ENCODE data around the gene EHMT2. TPM values are rescaled to one million over a fixed set of nuclear protein-coding genes. Genes with fewer than 3 reads are reported as not detected.

Gene EHMT2
- total and polyA plus RNA-seq, 2 donors (not counting 3 experiments of a cell fraction or from before 2014, with no cell fraction given): 53.3 to 54.3 TPM

DNA sequence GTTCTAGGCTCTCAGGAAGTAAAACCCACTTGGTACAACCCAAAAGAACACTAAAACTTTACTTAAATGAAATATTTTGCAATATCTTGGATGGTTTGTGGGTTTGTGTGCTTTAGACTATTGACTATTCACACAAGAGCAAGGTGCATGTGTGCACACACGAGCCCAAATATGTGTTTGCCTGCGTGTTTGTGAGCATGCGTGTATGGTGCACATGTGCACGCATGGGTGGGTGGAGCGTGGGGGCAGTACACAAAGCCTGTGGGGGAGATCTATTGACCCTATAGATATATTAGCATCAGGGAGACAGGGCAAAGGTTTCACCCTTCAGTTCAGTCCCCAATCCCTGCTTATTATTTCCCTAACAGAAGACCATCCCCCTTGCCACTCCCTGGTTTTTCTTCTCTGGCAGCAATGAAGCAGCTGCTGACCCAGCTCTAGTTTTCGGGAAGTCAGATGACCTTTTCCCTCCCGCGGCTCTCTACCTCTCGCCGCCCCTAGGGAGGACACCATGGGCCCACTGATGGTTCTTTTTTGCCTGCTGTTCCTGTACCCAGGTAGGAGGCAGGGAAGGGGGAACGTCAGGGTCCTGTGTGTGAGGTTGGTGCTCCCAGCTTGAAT lies 29.9 kb upstream of the EHMT2 start, which contains the start of gene C2:
Gene C2 (plus strand): TSS at position 476 of the 621 bp plus-strand sequence. CDS start 36 bp downstream, at position 512.
- Histone ChIP-seq H3K9me1 (replicated peaks; ENCODE audit: control insufficient read depth, extremely low read depth, insufficient read depth, low read length) (no peaks in the 10 kb centered on the region), H3K4me3 (replicated peaks in 1 of 3; ENCODE audit: insufficient read depth in 1 of 3, low read depth in 1 of 3, low read length in 3 of 3) (no peak within 1 kb of the TSS), H4K20me1 (replicated peaks; ENCODE audit: control insufficient read depth, extremely low read depth, insufficient read depth, low read length) (no peaks in the 10 kb centered on the region), H3K79me2 (ENCODE audit: control insufficient read depth, insufficient read depth, low read length) (no peaks in the 10 kb centered on the region), H3K27ac (ENCODE audit: insufficient read depth, low read depth, low read length) (no peak within 1 kb of the TSS), H3K36me3 (ENCODE audit: control insufficient read depth in 2 of 2, extremely low read depth in 1 of 2, insufficient read depth in 2 of 2, low read length in 2 of 2) (no peaks in the 10 kb centered on the region), H3K4me2 (ENCODE audit: insufficient read depth, low read length) (no peak within 1 kb of the TSS), H3K4me1 (ENCODE audit: control insufficient read depth, extremely low read depth, insufficient read depth, low read length) (no peaks in the 10 kb centered on the region), H3K9ac (replicated peaks; ENCODE audit: extremely low read depth, insufficient read depth, low read length) (no peak within 1 kb of the TSS), H3K27me3 (ENCODE audit: control insufficient read depth in 2 of 2, insufficient read depth in 2 of 2, low read length in 2 of 2) (peaks cover 9 to 13% of the 10 kb centered on the region in 2 experiments), H2AFZ (ENCODE audit: low read depth, low read length) (no peak within 1 kb of the TSS), H3K9me3 (replicated peaks; ENCODE audit: control insufficient read depth, insufficient read depth, low read length) (no peaks in the 10 kb centered on the region)
- ChIA-PET POLR2A (no interaction called here), CTCF (interaction anchor here (1.0 kb wide), 1 partner anchor 25 kb away, joined by 4 read pairs; no protein-coding TSS in a partner anchor)
- intact Hi-C loops (cut with micrococcal nuclease): no loop called here
- dilution Hi-C loops (cut with MboI; ENCODE audit: extremely low pct_ligation_motif_present, low sequenced_read_pairs): no loop called here
- FAIRE-seq (no peak), DNase-seq (ENCODE audit: low read depth, low spot score) (no peak)
- no TSS peak for BruUV-seq (replicated peaks)
- TF ChIP-seq CTCF (IDR thresholded peaks at IDR 0.05; ENCODE audit: extremely low read depth in 1 of 2, insufficient read depth in 1 of 2, low read depth in 1 of 2, low read length in 2 of 2) (no peak), POLR2A (IDR thresholded peaks at IDR 0.05; ENCODE audit: low read depth, low read length) (no peak), POLR2AphosphoS5 (IDR thresholded peaks at IDR 0.05; ENCODE audit: insufficient read depth, low read depth, low read length) (no peak), JUN (IDR thresholded peaks at IDR 0.05; ENCODE audit: borderline replicate concordance, insufficient read depth, insufficient read length, low read depth) (no peak), GATA2 (IDR thresholded peaks at IDR 0.05; ENCODE audit: insufficient read depth, insufficient read length, low read depth, low read length) (no peak), MYC (IDR thresholded peaks at IDR 0.05; ENCODE audit: low read depth, low read length) (no peak), FOS (IDR thresholded peaks at IDR 0.05; ENCODE audit: borderline replicate concordance, insufficient read depth, low read length) (no peak), EZH2 (IDR thresholded peaks at IDR 0.05; ENCODE audit: borderline replicate concordance, low read depth, low read length, severe bottlenecking) (no peak)
- TF ChIP-seq, protein P1, sequence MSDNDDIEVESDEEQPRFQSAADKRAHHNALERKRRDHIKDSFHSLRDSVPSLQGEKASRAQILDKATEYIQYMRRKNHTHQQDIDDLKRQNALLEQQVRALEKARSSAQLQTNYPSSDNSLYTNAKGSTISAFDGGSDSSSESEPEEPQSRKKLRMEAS (IDR thresholded peaks at IDR 0.05; ENCODE audit: insufficient read depth, insufficient read length): no peak
